WERI-Rb-1 (cell line): ENCODE measurements around the gene RASSF4.

Experiments used
- DNase-seq: peaks from one replicate; pipeline ENCODE4 v3.0.0-alpha.2; 2020
- H3K27ac ChIP-seq: fragments of 250-450 bp; sonication (Bioruptor Pico); 2 replicates; pipeline ENCODE4 v1.5.1; 2020; ENCODE audit warnings: mild to moderate bottlenecking, moderate library complexity
- H3K27me3 ChIP-seq: fragments of 250-450 bp; sonication (Bioruptor Pico); 2 replicates; pipeline ENCODE4 v1.5.1; 2021; ENCODE audit warnings: mild to moderate bottlenecking, low read depth, moderate library complexity; ENCODE audit not compliant: insufficient read depth, severe bottlenecking
- H3K36me3 ChIP-seq: fragments of 250-450 bp; sonication (Bioruptor Pico); 2 replicates; pipeline ENCODE4 v1.5.1; 2020; ENCODE audit warnings: mild to moderate bottlenecking, moderate library complexity
- H3K4me3 ChIP-seq: 2 replicates; pipeline ENCODE4 v1.5.1; 2011; ENCODE audit warnings: low read depth, mild to moderate bottlenecking, control low read depth, low read length
- H3K9me3 ChIP-seq: fragments of 250-450 bp; sonication (Bioruptor Pico); 2 replicates; pipeline ENCODE4 v1.5.1; 2021; ENCODE audit warnings: mild to moderate bottlenecking, moderate library complexity; ENCODE audit not compliant: severe bottlenecking
- CTCF ChIP-seq: IDR thresholded peaks from 2 replicates; pipeline ENCODE4 v1.5.1; 2011; ENCODE audit warnings: low read depth, mild to moderate bottlenecking, control low read depth, inconsistent platforms, low read length

The RASSF4 gene

GRCh38 chr10:44913350-44914081, 46.1 kb upstream of the RASSF4 start:
- Histone ChIP-seq H3K27me3 (no peaks in the 10 kb centered on the region), H3K36me3 (no peaks in the 10 kb centered on the region), H3K4me3 (no peak overlapping the region), H3K9me3 (no peaks in the 10 kb centered on the region), H3K27ac (peak overlapping the region; percentile 35; the same call in 1 of the 2 replicates)
- peak; percentile 35 for DNase-seq
- TF ChIP-seq CTCF = no peak

DNA sequence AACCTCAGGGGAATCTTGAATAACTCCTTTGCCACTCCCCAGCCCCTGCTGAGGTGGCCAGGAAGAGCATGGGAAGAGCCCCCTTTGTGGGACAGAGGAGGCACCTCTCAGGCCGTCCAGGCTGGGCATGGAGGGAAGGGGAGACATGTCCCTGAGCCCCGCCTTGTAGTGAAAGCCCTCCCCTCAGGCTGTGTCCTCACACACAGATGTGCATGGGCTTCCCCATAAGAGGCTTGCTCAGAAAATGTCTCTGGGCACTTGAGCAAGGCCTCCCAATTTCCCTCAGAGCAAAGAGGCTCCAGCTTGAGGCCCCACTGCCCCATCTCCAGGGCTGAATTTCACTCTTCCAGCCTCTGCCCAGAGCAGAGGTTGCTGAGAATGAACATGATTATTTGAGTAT, 44.7 kb upstream of the RASSF4 start:
- no peak for DNase-seq
- Histone ChIP-seq H3K27ac (no peak overlapping the region), H3K9me3 (no peaks in the 10 kb centered on the region), H3K27me3 (no peaks in the 10 kb centered on the region), H3K36me3 (no peaks in the 10 kb centered on the region), H3K4me3 (no peak overlapping the region)
- no peak for TF ChIP-seq CTCF

DNA sequence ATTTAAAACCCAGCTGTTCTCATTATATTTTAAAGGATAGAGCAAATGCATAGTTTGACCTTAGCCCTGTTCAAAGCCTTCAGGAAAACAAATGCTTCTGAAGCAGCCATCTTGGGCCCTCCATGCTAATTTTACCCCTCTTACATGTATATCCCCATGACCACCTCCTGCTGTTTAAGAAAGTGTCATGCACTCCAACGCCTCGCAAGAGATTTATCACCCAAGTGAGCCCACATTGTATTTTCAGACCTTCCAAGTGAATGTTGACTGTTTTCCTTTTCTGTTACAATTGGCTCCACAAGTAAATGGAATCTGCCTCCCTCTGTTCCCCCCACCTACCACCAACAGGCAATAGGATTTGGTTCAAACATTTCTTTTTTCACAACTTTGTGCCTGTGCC, 43.2 kb upstream of the RASSF4 start:
- Histone ChIP-seq H3K27me3 (no peaks in the 10 kb centered on the region), H3K4me3 (no peak overlapping the region), H3K36me3 (no peaks in the 10 kb centered on the region), H3K27ac (no peak overlapping the region), H3K9me3 (no peaks in the 10 kb centered on the region)
- TF ChIP-seq CTCF = no peak
- no peak for DNase-seq

GRCh38 chr10:44917848-44918247, 41.8 kb upstream of the RASSF4 start:
- no peak for DNase-seq
- Histone ChIP-seq H3K36me3 (no peaks in the 10 kb centered on the region), H3K27ac (no peak overlapping the region), H3K4me3 (no peak overlapping the region), H3K27me3 (no peaks in the 10 kb centered on the region), H3K9me3 (no peaks in the 10 kb centered on the region)
- no peak for TF ChIP-seq CTCF

GRCh38 chr10:44920252-44920651, 39.4 kb upstream of the RASSF4 start:
- Histone ChIP-seq H3K36me3 (no peaks in the 10 kb centered on the region), H3K9me3 (no peaks in the 10 kb centered on the region), H3K27ac (no peak overlapping the region), H3K4me3 (no peak overlapping the region), H3K27me3 (no peaks in the 10 kb centered on the region)
- no peak for TF ChIP-seq CTCF
- no peak for DNase-seq

DNA sequence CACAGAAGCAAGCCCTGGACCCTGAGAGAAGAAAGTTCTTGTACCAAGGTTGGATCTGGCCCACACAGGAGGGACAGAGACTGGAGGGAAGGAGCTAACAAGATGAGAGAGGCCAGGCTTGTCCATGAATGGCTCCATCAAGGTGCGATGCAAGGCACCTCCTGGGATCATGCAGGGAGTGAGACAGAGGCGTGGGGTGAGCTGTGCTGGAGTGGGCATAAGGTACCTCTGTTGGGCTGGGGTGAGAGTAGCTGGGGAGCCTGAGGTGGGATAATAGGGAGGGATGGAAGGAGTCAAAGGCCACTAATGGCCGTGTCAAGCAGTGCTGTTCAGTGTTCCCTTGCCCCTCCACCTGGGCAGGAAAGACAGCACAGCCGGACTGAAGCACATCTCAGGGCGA, 38.5 kb upstream of the RASSF4 start:
- DNase-seq = no peak
- Histone ChIP-seq H3K4me3 (no peak overlapping the region), H3K27me3 (no peaks in the 10 kb centered on the region), H3K9me3 (no peaks in the 10 kb centered on the region), H3K27ac (no peak overlapping the region), H3K36me3 (no peaks in the 10 kb centered on the region)
- TF ChIP-seq CTCF = no peak
